Fibroblast of pulmonary artery (primary cell): ENCODE measurements around the gene DICER1.
"Not testable (repeated sequence)": the region's sequence is repeated elsewhere in the genome, so short reads cannot be mapped to it uniquely, and the experiment has no call there.

ENCODE experiments used
- DNase-seq: peaks from one replicate; pipeline ENCODE4 v3.0.0-alpha.2; 2010; ENCODE audit warnings: low read depth
- H3K4me3 ChIP-seq: replicated peaks from 2 replicates; pipeline ENCODE4 v1.5.1; 2011; ENCODE audit warnings: low read depth, mild to moderate bottlenecking, control low read depth, low read length, moderate library complexity
- TF ChIP-seq, protein P1 (sequence below): IDR thresholded peaks from 2 replicates; pipeline ENCODE4 v1.5.1; 2011; ENCODE audit warnings: mild to moderate bottlenecking, control low read depth, low read length, inconsistent platforms; ENCODE audit errors: missing control alignments

Gene DICER1

DNA sequence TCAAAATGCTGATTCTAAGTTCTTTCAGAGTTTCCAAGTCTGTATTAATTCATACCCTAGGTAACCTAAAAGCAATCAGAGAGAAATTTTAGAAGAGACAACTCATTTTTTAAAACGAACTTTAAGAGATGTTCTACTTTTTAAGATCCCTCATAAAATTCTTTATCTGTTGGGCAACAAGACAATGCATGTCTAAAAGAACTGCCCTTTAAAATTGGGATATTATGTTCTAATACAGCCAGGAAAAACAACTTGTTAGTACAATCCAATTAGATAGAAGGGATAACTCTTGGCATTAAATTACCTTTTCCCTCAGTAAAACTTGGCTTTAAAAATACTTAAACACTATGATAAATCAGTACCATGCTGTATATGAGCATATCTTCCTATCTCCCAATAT lies 15.6 kb downstream of the DICER1 start:
- TF ChIP-seq, protein P1, sequence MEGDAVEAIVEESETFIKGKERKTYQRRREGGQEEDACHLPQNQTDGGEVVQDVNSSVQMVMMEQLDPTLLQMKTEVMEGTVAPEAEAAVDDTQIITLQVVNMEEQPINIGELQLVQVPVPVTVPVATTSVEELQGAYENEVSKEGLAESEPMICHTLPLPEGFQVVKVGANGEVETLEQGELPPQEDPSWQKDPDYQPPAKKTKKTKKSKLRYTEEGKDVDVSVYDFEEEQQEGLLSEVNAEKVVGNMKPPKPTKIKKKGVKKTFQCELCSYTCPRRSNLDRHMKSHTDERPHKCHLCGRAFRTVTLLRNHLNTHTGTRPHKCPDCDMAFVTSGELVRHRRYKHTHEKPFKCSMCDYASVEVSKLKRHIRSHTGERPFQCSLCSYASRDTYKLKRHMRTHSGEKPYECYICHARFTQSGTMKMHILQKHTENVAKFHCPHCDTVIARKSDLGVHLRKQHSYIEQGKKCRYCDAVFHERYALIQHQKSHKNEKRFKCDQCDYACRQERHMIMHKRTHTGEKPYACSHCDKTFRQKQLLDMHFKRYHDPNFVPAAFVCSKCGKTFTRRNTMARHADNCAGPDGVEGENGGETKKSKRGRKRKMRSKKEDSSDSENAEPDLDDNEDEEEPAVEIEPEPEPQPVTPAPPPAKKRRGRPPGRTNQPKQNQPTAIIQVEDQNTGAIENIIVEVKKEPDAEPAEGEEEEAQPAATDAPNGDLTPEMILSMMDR, result no peak
- no peak for DNase-seq

DNA sequence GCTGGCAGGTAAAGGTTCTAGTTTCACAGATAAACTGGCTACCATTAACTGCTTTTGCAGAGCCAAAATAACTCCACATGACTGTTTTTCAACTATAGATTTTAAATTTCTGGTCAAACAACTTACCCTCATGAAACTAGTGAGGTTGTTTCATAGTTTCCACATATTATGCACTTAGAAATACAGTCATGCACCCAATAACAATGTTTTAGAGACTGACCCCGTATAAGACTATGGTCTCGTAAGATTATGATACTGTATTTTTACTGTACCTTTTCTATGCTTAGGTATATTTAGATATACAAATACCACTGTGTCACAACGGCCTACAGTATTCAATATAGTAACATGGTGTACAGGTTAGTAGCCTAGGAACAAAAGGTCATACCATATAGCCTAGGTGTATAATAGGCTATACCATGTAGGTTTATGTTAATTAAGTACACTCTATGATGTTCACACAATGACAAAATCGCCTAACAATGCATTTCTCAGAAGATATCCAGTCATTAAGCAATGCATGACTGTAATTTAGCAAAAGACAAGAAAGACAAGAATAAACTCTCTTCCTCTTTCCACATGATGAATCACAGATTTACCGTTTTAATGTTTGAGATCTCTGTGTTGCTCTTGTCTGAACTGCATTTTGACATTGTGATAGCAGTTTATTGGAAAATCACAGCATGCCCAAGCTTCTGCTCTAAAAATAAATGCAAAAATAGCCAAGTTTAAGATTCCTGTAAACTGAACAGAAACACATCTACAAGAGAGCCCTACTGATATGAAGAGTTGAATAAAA lies 17.1 kb downstream of the DICER1 start:
- TF ChIP-seq, protein P1, result no peak
- H3K4me3 ChIP-seq, result no peak overlapping the region
- peak; percentile 60 for DNase-seq

More for the DNA sequence above, 15.6 kb downstream of the DICER1 start:
- H3K4me3 ChIP-seq, result no peak overlapping the region

DNA sequence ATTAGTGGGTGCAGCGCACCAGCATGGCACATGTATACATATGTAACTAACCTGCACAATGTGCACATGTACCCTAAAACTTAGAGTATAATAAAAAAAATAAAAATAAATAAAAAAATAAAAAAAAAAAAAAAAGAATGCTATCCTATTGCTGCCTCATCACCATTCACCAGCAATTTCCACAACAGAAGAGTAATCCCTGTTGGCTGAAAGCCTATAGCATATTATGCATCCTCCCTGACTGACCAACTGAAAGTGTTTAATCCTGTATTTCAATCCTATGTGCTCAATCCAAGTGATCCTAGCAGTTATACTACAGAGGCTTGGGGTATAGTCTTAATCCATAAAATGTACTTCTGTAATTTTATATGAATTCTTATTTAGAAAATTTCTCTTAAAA lies 18.5 kb downstream of the DICER1 start:
- TF ChIP-seq, protein P1, result no peak
- no peak overlapping the region for H3K4me3 ChIP-seq
- no peak for DNase-seq

DNA sequence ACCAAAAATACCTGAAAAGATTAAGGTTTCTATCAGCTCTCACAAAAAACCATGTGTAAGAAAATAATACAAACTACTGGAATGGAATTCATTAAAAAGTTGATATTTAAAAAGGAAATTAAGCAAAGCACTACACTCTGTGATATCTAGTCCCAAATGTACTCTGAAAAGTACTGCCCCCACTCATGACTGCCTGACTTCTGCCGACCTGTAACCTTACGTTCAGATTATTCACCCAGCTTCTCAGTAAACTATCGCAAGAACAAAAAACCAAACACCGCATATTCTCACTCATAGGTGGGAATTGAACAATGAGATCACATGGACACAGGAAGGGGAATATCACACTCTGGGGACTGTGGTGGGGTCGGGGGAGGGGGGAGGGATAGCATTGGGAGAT lies 18.9 kb downstream of the DICER1 start:
- H3K4me3 ChIP-seq, DNase-seq: not testable (repeated sequence)

DNA sequence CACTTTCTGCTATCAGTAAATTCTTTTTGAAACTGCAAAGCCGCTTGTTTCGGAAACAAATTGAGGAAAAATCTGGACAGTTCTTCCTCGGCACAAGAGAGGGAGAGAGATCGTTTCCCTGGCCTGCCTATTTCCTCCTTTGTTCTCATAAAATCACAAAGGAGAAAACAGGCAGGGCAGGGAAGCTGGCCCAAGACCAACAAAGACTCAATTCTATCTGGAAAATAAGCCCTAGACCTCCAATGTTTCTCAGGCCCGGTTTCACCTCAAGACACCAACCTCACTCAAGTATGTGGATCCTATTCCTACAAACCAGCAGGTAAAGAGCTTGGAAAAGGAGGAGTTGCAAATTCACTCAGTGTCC lies 19.5 kb downstream of the DICER1 start:
- no peak overlapping the region for H3K4me3 ChIP-seq
- TF ChIP-seq, protein P1, result no peak
- DNase-seq, result peak; percentile 38

DNA sequence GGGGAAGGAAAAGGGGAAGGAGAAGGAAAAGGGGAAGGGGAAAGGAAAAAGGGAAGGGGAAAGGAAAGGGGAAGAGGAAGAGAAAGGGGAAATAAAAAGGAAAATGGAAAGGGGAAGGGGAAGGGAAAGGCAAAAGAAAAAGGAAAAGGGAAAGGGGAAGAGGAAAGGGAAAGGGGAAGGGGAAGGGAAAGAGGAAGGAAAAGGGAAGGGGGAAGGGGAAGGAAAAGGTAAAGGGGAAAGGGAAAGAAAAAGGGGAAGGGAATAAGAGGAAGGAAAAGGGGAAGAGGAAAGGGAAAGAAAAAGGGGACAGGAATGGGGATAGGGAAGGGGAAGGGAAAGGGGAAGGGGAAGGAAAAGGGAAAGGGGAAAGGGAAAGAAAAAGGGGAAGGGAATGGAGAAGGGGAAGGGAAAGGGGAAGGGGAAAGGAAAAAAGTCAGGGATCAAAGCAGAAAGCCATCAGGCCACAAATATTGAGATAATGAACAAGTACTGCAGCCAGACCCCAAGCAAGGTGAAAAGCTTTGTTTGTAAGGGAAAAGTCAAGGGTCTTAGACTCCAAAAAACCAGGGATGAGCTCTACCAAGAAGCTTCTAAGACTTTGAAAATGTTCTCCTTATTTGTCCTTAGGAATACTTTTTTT lies 20.0 kb downstream of the DICER1 start:
- no peak overlapping the region for H3K4me3 ChIP-seq
- DNase-seq, result no peak
- TF ChIP-seq, protein P1, result no peak

DNA sequence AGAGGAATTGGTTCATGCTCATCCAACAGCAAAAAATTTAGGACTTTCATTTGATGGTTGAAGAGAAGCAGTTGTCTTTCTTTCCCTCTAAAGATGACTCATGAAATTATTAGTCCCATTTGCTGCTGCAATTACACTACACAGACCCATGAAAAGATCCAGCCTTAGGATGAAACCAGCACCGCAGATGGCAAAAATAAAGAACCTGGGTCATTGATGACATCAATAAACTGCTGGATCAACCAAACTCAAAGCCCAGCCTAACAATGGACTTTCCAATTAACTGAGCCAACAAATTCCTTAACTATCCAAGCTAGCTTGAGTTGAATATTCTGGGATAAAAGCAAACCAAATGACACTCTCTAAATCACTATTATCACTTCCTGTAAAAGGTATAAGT lies 20.7 kb downstream of the DICER1 start:
- DNase-seq, result peak; percentile 9
- TF ChIP-seq, protein P1, result no peak
- H3K4me3 ChIP-seq, result no peak overlapping the region
